ENCODE data around the gene AGBL4.

AGBL4 gene

DNA sequence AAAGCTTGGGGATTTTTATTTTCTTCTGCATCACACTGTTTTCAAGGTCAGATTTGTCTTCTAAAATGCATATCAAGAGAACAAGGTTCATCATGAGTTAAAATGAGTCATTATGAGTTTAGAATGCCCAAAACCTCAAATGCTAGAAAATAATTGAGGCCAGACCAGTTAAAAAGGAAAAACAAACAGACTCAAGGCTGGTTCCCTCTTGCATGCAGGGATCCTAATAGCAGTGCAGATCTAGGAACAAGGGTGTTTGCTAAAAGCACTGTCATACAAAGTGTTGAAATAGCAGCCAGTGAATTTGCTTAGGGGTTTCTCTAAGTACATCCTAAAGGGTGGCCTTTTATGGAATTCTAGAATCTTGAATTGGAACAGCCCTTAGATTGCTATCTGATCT, 1262.3 kb downstream of the AGBL4 start:
- TF ChIP-seq, protein P1, sequence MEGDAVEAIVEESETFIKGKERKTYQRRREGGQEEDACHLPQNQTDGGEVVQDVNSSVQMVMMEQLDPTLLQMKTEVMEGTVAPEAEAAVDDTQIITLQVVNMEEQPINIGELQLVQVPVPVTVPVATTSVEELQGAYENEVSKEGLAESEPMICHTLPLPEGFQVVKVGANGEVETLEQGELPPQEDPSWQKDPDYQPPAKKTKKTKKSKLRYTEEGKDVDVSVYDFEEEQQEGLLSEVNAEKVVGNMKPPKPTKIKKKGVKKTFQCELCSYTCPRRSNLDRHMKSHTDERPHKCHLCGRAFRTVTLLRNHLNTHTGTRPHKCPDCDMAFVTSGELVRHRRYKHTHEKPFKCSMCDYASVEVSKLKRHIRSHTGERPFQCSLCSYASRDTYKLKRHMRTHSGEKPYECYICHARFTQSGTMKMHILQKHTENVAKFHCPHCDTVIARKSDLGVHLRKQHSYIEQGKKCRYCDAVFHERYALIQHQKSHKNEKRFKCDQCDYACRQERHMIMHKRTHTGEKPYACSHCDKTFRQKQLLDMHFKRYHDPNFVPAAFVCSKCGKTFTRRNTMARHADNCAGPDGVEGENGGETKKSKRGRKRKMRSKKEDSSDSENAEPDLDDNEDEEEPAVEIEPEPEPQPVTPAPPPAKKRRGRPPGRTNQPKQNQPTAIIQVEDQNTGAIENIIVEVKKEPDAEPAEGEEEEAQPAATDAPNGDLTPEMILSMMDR (conservative IDR thresholded peaks at IDR 0.05), result no peak
- H3K27ac ChIP-seq, result no peak overlapping the region

DNA sequence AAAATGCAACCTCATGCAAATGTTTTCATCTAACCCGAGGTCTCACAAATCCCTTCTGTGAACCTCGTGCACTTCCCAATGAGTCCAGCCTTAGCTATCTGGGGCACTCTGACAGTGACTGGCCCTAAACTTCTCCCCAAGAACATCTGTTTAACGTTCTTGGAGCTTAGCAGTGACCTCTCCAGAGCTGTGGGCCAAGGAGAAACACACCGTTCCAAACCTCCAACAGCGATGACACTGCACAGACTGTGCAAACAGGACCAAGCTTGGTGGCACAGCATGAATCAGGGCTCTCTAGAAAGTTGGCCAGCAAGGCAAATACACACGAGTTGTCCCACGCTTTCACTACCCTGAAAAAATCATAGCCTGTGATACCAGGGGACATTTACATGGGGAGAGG, 1262.9 kb downstream of the AGBL4 start:
- TF ChIP-seq, protein P1 (conservative IDR thresholded peaks at IDR 0.05), result no peak
- H3K27ac ChIP-seq, result no peak overlapping the region

DNA sequence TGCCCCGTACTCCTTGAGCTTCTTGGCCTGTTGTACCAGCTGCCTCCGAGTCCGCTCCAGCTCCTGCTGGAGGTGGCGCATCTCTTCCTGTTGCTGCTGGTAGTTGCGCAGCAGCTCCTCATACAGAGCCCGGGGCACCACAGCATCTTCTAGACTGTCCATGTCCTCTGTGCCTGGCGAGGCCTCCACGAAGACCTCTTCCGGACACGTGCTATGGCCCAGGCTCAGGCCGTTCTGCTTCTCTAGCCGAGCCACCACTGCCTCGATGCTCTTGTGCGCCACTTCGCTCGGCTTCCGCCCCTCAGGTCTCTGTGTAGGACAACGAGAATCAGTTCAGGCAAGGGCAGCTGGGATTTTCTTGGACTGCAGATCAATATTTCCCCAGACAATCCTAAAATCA, 1264.8 kb downstream of the AGBL4 start:
- no peak overlapping the region for H3K27ac ChIP-seq

DNA sequence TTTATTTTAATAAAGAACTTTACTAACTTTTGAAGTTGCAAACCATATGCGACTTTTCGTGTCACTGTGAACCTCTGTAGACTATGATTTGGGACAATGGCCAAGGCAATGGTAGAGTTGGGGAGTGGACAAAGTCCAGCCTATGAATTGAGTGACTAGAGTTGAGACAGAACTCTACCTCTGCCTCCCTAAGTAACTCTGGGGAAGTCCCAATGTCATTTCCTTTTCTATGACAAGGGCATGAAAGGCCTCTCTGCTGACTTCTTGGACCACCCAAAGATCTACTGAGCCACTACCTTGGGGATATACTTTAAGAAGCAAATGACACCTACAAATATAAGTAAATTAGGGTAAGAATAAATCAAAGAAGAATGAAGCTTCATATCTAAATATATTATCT, 1266.4 kb downstream of the AGBL4 start:
- TF ChIP-seq, protein P1 (conservative IDR thresholded peaks at IDR 0.05), result no peak

More for the DNA sequence above, 1264.8 kb downstream of the AGBL4 start:
- TF ChIP-seq, protein P1 (conservative IDR thresholded peaks at IDR 0.05), result no peak

DNA sequence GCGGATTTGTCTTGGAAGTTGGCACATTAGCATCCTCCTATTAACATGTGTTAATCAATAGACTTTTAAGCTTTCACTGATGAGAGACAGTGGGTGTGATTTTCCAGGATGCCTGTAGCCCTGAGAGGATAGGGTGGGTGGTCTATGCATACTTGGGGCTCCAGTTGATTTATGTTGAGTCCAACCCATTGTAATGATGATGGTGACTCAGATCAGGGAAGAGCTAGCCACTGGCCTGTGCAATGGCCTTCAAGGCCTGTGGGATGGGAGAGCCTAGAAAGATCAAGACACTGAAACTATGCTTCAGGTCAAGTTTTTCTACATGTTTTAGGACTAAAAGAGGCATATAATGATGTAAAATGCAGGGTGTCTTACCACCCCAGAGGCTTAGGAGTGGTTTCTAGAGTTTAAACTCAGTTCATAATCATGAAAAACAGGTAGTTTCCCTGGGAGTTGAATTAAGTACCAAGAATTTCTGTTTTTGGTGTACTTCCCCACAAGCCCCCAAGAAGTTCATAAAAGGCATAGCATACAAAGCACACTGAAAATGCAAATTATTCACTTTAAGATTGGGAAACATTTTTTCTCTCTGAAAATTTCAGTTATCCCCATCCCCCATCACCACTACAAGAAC, 1267.0 kb downstream of the AGBL4 start:
- H3K27ac ChIP-seq, result no peak overlapping the region
- TF ChIP-seq, protein P1 (conservative IDR thresholded peaks at IDR 0.05), result no peak

More for the DNA sequence above, 1266.4 kb downstream of the AGBL4 start:
- H3K27ac ChIP-seq, result no peak overlapping the region

DNA sequence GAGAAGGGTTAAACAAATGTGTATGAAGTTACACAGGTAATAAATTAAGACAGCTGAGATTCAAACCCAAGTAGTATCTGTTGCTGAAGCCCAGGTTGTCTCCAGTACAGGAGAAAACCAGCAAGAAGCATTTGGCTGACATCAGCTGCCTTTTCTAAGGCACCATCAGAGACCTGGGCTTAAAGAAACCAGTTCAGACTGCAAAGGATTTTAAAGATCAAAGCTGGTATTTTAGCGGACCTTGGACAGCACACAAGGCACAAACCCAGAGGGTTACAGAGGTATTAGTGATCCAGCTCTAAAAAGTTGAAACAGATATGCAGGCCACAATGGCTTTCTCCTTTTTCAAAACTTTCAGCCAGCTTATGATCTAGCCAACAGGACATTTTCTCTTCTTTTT, 1270.5 kb downstream of the AGBL4 start:
- TF ChIP-seq, protein P1 (conservative IDR thresholded peaks at IDR 0.05), result no peak
- H3K27ac ChIP-seq, result peak overlapping the region; percentile 9; the same call in 1 of the 2 replicates

DNA sequence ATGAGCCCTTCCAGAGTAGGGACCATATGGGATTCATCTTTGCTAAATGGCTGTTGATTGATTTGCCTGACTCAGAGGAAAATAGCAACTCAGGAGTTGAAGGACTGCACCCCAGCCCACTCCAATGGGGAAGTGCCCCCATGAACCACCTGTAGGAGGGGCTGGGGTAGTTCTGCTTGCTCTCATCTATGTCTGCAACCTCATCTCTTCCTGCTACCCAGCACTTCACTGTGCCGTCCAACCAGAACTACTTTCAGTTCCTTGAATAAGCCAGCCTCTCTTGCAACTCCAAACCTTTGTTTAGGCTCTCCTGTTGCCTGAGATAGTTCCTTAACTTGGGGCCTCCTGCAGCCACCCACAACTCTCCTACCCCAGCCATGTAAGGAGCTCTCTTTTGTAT, 1273.6 kb downstream of the AGBL4 start:
- TF ChIP-seq, protein P1 (conservative IDR thresholded peaks at IDR 0.05), result no peak
- H3K27ac ChIP-seq, result no peak overlapping the region
